ENCODE results near the gene N4BP3. TPM values are rescaled to one million over a fixed set of nuclear protein-coding genes. Genes with fewer than 3 reads are reported as not detected.

The N4BP3 gene
- total and polyA plus RNA-seq, 3 experiments from 2014 or later = 1.7 to 5.3 (median 5.2) TPM

GRCh38 chr5:178174456-178174855, 61.1 kb downstream of the N4BP3 start:
- H3K27me3 ChIP-seq (ENCODE audit: insufficient read depth, low read length, poor library complexity, severe bottlenecking) = no peaks in the 10 kb centered on the region
- Mint-ChIP-seq H3K36me3 (no peaks in the 10 kb centered on the region), H3K4me3 (no peak overlapping the region), H3K9me3 (peaks cover 0 to 2% (median 0%) of the 10 kb centered on the region in 5 donors), H3K27ac (no peak overlapping the region), H3K4me1 (no peaks in the 10 kb centered on the region), H3K27me3 (peaks cover 5 to 17% of the 10 kb centered on the region in 2 donors)
- no peak overlapping the region for H3K27ac ChIP-seq (ENCODE audit: low read depth, low read length)
- ChIA-PET POLR2A (no interaction called here), CTCF (no interaction called here)
- H3K9me3 ChIP-seq (ENCODE audit: low read length) = no peaks in the 10 kb centered on the region
- DNase-seq = no peak
- no peak overlapping the region for H3K4me3 ChIP-seq (ENCODE audit: low read length)
- no peaks in the 10 kb centered on the region for H3K4me1 ChIP-seq (ENCODE audit: insufficient read depth, low read length)
- no peaks in the 10 kb centered on the region for H3K36me3 ChIP-seq (ENCODE audit: insufficient read depth, low read length)

Other genes with a start within 250 kb of the N4BP3 start
- gene PROP1, start 117.3 kb upstream of the N4BP3 start, total RNA-seq = not detected
- gene PROP1, start 117.3 kb upstream of the N4BP3 start, polyA plus RNA-seq = not detected
- 10 to 100 TPM; 27.9 to 28.8 TPM for gene RMND5B, start 17.5 kb downstream of the N4BP3 start, total RNA-seq
- 22.0 TPM for gene RMND5B, start 17.5 kb downstream of the N4BP3 start, polyA plus RNA-seq
- 100 to 1,000 TPM; 298 to 311 TPM for gene NHP2, start 40.4 kb downstream of the N4BP3 start, total RNA-seq
- gene NHP2, start 40.4 kb downstream of the N4BP3 start, polyA plus RNA-seq = 219 TPM
- gene GMCL2, start 73.8 kb downstream of the N4BP3 start, total RNA-seq = not detected
- gene GMCL2, start 73.8 kb downstream of the N4BP3 start, polyA plus RNA-seq = not detected
- gene HNRNPAB, start 91.0 kb downstream of the N4BP3 start, total RNA-seq = 100 to 1,000 TPM; 672 to 673 TPM
- gene HNRNPAB, start 91.0 kb downstream of the N4BP3 start, polyA plus RNA-seq = 80.5 TPM
- gene PHYKPL, start 119.3 kb downstream of the N4BP3 start, total RNA-seq = 10 to 100 TPM; 57.8 to 61.1 TPM
- 41.6 TPM for gene PHYKPL, start 119.3 kb downstream of the N4BP3 start, polyA plus RNA-seq

Data from CD8-positive, alpha-beta memory T cell (primary cell).